Neural cell (in vitro differentiated cells): ENCODE data around the gene LRRC34. TPM values are rescaled to one million over a fixed set of nuclear protein-coding genes. Genes with fewer than 3 reads are reported as not detected.

Experiments used
- H2AFZ ChIP-seq: fragments of 200-600, 300-800 bp; sonication (generic), shearing (Covaris generic); 2 replicates; pipeline ENCODE4 v1.6.0; 2014; ENCODE audit warnings: low read depth, mild to moderate bottlenecking, antibody characterized with exemption, low read length, moderate library complexity
- H3F3A ChIP-seq: fragments of 200-600 bp; shearing (Covaris generic); 2 replicates; pipeline ENCODE4 v1.6.1; 2016; ENCODE audit warnings: mild to moderate bottlenecking, moderate library complexity, mixed read lengths, antibody characterized with exemption, low read length; ENCODE audit not compliant: insufficient read depth, poor library complexity, severe bottlenecking
- H3K27ac ChIP-seq: fragments of 200-600, 300-800 bp; sonication (generic), shearing (Covaris generic); 2 replicates; pipeline ENCODE4 v1.5.1; 2014; ENCODE audit warnings: mild to moderate bottlenecking, low read length, moderate library complexity
- H3K27me3 ChIP-seq: fragments of 300-800, 200-600 bp; sonication (generic), shearing (Covaris generic); 2 replicates; pipeline ENCODE4 v1.6.0; 2014; ENCODE audit warnings: mild to moderate bottlenecking, low read depth, low read length, moderate library complexity; ENCODE audit not compliant: insufficient read depth
- H3K36me3 ChIP-seq: fragments of 300-800, 200-600 bp; sonication (generic), shearing (Covaris generic); 2 replicates; pipeline ENCODE4 v1.5.1; 2014; ENCODE audit warnings: mild to moderate bottlenecking, antibody characterized with exemption, low read length, moderate library complexity; ENCODE audit not compliant: insufficient read depth
- H3K4me2 ChIP-seq: fragments of 300-800, 200-600 bp; sonication (generic), shearing (Covaris generic); 2 replicates; pipeline ENCODE4 v1.6.0; 2014; ENCODE audit warnings: mild to moderate bottlenecking, low read length
- H3K4me3 ChIP-seq: fragments of 300-800, 200-600 bp; sonication (generic), shearing (Covaris generic); 2 replicates; pipeline ENCODE4 v1.5.1; 2014; ENCODE audit warnings: mild to moderate bottlenecking, low read length, moderate library complexity
- H3K79me2 ChIP-seq: fragments of 200-600 bp; shearing (Covaris generic); replicated peaks from 2 replicates; pipeline ENCODE4 v1.6.0; 2014; ENCODE audit warnings: mild to moderate bottlenecking, low read length, moderate library complexity; ENCODE audit not compliant: insufficient read depth
- H3K9ac ChIP-seq: fragments of 300-800, 200-600 bp; sonication (generic), shearing (Covaris generic); 2 replicates; pipeline ENCODE4 v1.6.1; 2016; ENCODE audit warnings: mild to moderate bottlenecking, low read length, mixed read lengths
- H3K9me2 ChIP-seq: fragments of 200-600 bp; shearing (Covaris generic); 2 replicates; pipeline ENCODE4 v1.6.1; 2016; ENCODE audit warnings: mild to moderate bottlenecking, low read length, mixed read lengths; ENCODE audit not compliant: insufficient read depth
- H3K9me3 ChIP-seq: fragments of 200-600, 300-800 bp; sonication (generic), shearing (Covaris generic); 2 replicates; pipeline ENCODE4 v1.6.1; 2016; ENCODE audit warnings: mild to moderate bottlenecking, mixed run types, low read length, moderate library complexity, mixed read lengths
- H4K20me1 ChIP-seq: fragments of 200-600 bp; shearing (Covaris generic); 2 replicates; pipeline ENCODE4 v1.6.1; 2016; ENCODE audit warnings: mild to moderate bottlenecking, mixed run types; ENCODE audit not compliant: insufficient read depth
- EP300 ChIP-seq: fragments of 450-650 bp; conservative IDR thresholded peaks from 2 replicates; pipeline ENCODE4 v1.6.1; 2014; ENCODE audit warnings: antibody characterized with exemption, mild to moderate bottlenecking, moderate library complexity; ENCODE audit not compliant: poor library complexity, severe bottlenecking
- EZH2 ChIP-seq: fragments of 200-600, 300-800 bp; shearing (Covaris generic), sonication (generic); IDR thresholded peaks from 2 replicates; pipeline ENCODE4 v1.6.1; 2014; ENCODE audit warnings: antibody characterized with exemption, low read length, borderline replicate concordance, mild to moderate bottlenecking; ENCODE audit not compliant: insufficient read depth, poor library complexity, severe bottlenecking
- MXI1 ChIP-seq: fragments of 450-650 bp; conservative IDR thresholded peaks from 2 replicates; pipeline ENCODE4 v1.6.1; 2014; ENCODE audit warnings: antibody characterized with exemption, mild to moderate bottlenecking; ENCODE audit not compliant: poor library complexity, severe bottlenecking
- POLR2AphosphoS5 ChIP-seq: IDR thresholded peaks from 2 replicates; pipeline ENCODE4 v1.6.1; 2012
- RAD21 ChIP-seq: fragments of 450-650 bp; conservative IDR thresholded peaks from 2 replicates; pipeline ENCODE4 v1.6.1; 2014; ENCODE audit warnings: antibody characterized with exemption, mild to moderate bottlenecking, moderate library complexity
- SMC3 ChIP-seq: fragments of 450-650 bp; conservative IDR thresholded peaks from 2 replicates; pipeline ENCODE4 v1.6.1; 2014; ENCODE audit warnings: antibody characterized with exemption, mild to moderate bottlenecking, moderate library complexity; ENCODE audit not compliant: poor library complexity
- TAF1 ChIP-seq: IDR thresholded peaks from 2 replicates; pipeline ENCODE4 v1.6.1; 2012; ENCODE audit warnings: low read depth
- polyA plus RNA-seq: library from polyadenylated mRNA; depleted of rRNA; stranded (reverse); fragments of >200 nt; gene quantifications from 2 replicates; pipeline ENCODE4 v1.2.3, GENCODE V29; 2014
- TF ChIP-seq, protein P1 (sequence below): fragments of 450-650 bp; IDR thresholded peaks from 2 replicates; pipeline ENCODE4 v1.5.1; 2014; ENCODE audit warnings: antibody characterized with exemption, mild to moderate bottlenecking, moderate library complexity; ENCODE audit not compliant: poor library complexity, severe bottlenecking
- TF ChIP-seq, protein P2 (sequence below): IDR thresholded peaks from 2 replicates; pipeline ENCODE4 v1.6.1; 2012; ENCODE audit warnings: borderline replicate concordance

Gene LRRC34
- polyA plus RNA-seq, 1 donor from 2014 or later = 1.1 TPM

DNA sequence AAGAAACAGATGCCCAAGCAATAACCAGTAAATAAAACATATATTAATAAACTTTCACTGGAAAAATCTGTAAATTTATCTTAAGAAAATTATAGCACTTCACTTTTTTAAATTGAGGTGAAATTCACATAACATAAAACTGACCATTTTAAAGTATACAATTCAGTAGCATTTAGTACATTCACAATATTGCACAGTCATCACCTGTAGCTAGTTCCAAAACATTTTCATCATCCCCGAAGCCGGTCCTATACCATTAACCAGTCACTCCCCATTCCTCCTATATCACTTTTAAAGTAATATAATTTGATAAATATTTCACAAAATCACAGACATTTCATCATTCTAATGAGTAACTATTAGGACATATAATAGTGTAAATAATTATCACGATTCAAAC lies 8.0 kb downstream of the LRRC34 start:
- no peaks in the 10 kb centered on the region for H3K79me2 ChIP-seq
- no peak overlapping the region for H3K4me2 ChIP-seq
- H4K20me1 ChIP-seq = no peaks in the 10 kb centered on the region
- H3K9me3 ChIP-seq = no peaks in the 10 kb centered on the region
- H3K9me2 ChIP-seq = no peaks in the 10 kb centered on the region
- H3K36me3 ChIP-seq = no peaks in the 10 kb centered on the region
- H3K9ac ChIP-seq = no peak overlapping the region
- TF ChIP-seq TAF1 (no peak), EZH2 (no peak), POLR2AphosphoS5 (no peak), EP300 (no peak), SMC3 (no peak)
- TF ChIP-seq, protein P1, sequence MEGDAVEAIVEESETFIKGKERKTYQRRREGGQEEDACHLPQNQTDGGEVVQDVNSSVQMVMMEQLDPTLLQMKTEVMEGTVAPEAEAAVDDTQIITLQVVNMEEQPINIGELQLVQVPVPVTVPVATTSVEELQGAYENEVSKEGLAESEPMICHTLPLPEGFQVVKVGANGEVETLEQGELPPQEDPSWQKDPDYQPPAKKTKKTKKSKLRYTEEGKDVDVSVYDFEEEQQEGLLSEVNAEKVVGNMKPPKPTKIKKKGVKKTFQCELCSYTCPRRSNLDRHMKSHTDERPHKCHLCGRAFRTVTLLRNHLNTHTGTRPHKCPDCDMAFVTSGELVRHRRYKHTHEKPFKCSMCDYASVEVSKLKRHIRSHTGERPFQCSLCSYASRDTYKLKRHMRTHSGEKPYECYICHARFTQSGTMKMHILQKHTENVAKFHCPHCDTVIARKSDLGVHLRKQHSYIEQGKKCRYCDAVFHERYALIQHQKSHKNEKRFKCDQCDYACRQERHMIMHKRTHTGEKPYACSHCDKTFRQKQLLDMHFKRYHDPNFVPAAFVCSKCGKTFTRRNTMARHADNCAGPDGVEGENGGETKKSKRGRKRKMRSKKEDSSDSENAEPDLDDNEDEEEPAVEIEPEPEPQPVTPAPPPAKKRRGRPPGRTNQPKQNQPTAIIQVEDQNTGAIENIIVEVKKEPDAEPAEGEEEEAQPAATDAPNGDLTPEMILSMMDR = no peak
- no peak overlapping the region for H2AFZ ChIP-seq
- H3K27me3 ChIP-seq = no peaks in the 10 kb centered on the region
- no peak overlapping the region for H3K27ac ChIP-seq
- H3K4me3 ChIP-seq = no peak overlapping the region
- H3F3A ChIP-seq = no peaks in the 10 kb centered on the region

DNA sequence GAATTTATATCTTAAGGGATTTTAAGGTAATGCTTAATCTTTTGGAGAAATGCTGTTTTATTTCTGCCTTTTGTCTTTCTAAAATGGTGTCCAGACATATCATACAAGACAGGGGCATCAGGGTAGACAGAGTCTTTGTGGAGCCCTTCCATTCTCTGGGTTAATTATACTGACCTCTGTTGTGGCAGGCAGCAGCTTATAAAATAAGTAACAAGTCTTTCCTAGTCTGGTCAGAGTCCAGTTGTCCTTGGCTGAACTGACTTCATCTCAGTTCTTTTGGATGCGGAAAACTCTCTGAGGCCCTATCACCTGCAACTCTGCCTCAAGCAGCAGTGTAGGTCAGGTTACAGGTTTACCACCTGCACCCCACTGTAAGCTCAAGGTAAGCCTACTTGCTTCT lies 20.3 kb downstream of the LRRC34 start:
- Histone ChIP-seq H3F3A (no peaks in the 10 kb centered on the region), H4K20me1 (no peaks in the 10 kb centered on the region), H3K36me3 (peaks cover 8% of the 10 kb centered on the region), H3K4me2 (no peak overlapping the region), H3K9me2 (no peaks in the 10 kb centered on the region), H3K27me3 (no peaks in the 10 kb centered on the region), H3K9ac (no peak overlapping the region), H3K27ac (no peak overlapping the region), H3K9me3 (no peaks in the 10 kb centered on the region), H3K4me3 (no peak overlapping the region), H2AFZ (no peak overlapping the region), H3K79me2 (no peaks in the 10 kb centered on the region)
- TF ChIP-seq, protein P2, sequence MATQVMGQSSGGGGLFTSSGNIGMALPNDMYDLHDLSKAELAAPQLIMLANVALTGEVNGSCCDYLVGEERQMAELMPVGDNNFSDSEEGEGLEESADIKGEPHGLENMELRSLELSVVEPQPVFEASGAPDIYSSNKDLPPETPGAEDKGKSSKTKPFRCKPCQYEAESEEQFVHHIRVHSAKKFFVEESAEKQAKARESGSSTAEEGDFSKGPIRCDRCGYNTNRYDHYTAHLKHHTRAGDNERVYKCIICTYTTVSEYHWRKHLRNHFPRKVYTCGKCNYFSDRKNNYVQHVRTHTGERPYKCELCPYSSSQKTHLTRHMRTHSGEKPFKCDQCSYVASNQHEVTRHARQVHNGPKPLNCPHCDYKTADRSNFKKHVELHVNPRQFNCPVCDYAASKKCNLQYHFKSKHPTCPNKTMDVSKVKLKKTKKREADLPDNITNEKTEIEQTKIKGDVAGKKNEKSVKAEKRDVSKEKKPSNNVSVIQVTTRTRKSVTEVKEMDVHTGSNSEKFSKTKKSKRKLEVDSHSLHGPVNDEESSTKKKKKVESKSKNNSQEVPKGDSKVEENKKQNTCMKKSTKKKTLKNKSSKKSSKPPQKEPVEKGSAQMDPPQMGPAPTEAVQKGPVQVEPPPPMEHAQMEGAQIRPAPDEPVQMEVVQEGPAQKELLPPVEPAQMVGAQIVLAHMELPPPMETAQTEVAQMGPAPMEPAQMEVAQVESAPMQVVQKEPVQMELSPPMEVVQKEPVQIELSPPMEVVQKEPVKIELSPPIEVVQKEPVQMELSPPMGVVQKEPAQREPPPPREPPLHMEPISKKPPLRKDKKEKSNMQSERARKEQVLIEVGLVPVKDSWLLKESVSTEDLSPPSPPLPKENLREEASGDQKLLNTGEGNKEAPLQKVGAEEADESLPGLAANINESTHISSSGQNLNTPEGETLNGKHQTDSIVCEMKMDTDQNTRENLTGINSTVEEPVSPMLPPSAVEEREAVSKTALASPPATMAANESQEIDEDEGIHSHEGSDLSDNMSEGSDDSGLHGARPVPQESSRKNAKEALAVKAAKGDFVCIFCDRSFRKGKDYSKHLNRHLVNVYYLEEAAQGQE = no peak
- TF ChIP-seq POLR2AphosphoS5 (no peak), EP300 (no peak), MXI1 (no peak), EZH2 (no peak), TAF1 (no peak), RAD21 (no peak), SMC3 (no peak)
- TF ChIP-seq, protein P1 = no peak
